Sigmoid colon (tissue), 7 donors: ENCODE measurements around the gene KRTAP4-16. TPM values are rescaled to one million over a fixed set of nuclear protein-coding genes. Genes with fewer than 3 reads are reported as not detected.
"Not testable (repeated sequence)": the region's sequence is repeated elsewhere in the genome, so short reads cannot be mapped to it uniquely, and the experiment has no call there.

Source experiments
- DNase-seq: peaks from one replicate; pipeline ENCODE4 v3.0.0-alpha.2; 2019
- H3K27ac ChIP-seq, 4 donors: fragments of 200-600 bp; sonication (generic); one replicate each; pipeline ENCODE4 v1.5.1; 2016 to 2019; ENCODE audit warnings: mild to moderate bottlenecking in 1 of 4
- H3K27me3 ChIP-seq, 3 donors: fragments of 200-600 bp; sonication (generic); one replicate each; pipeline ENCODE4 v1.5.1; 2019; ENCODE audit warnings: mild to moderate bottlenecking in 1 of 3
- H3K36me3 ChIP-seq, 4 donors: fragments of 200-600 bp; sonication (generic); one replicate each; pipeline ENCODE4 v1.5.1; 2016 to 2019
- H3K4me1 ChIP-seq, 4 donors: fragments of 200-600 bp; sonication (generic); one replicate each; pipeline ENCODE4 v1.5.1; 2017 to 2019
- H3K4me3 ChIP-seq, 4 donors: fragments of 200-600 bp; sonication (generic); one replicate each; pipeline ENCODE4 v1.5.1; 2017 to 2019; ENCODE audit warnings: mild to moderate bottlenecking in 2 of 4, moderate library complexity in 1 of 4
- H3K9me3 ChIP-seq, 4 donors: fragments of 200-600 bp in 3 of 4; sonication (generic) in 3 of 4; one replicate each; pipeline versions ENCODE4 v1.5.1 to v1.6.1; 2013 to 2019
- CTCF ChIP-seq, 4 experiments: fragments of 450-650 bp in 3 of 4; fragments of 200-600 bp in 1 of 4; IDR thresholded peaks; one replicate each; pipeline ENCODE4 v1.5.1; 2016 to 2019; ENCODE audit warnings: antibody characterized with exemption in 4 of 4, mild to moderate bottlenecking in 3 of 4, moderate library complexity in 2 of 4
- EP300 ChIP-seq, 4 donors: sonication (generic); formaldehyde crosslinking; IDR thresholded peaks; one replicate each; pipeline ENCODE4 v1.6.1; 2017; ENCODE audit warnings: antibody characterized with exemption in 4 of 4
- POLR2A ChIP-seq, 2 donors: fragments of 450-650 bp; IDR thresholded peaks; one replicate each; pipeline ENCODE4 v1.6.1; 2016; ENCODE audit warnings: antibody characterized with exemption in 2 of 2, mild to moderate bottlenecking in 2 of 2, moderate library complexity in 2 of 2
- POLR2AphosphoS5 ChIP-seq, 4 donors: sonication (generic); formaldehyde crosslinking; IDR thresholded peaks; one replicate each; pipeline ENCODE4 v1.6.1; 2017; ENCODE audit warnings: antibody characterized with exemption in 4 of 4
- WGBS, 2 donors: extraction: QIAGEN DNeasy Blood & Tissue Kit; methylation state at CpG; one replicate each; pipeline ENCODE4 v1.1.7; 2013; 5-methylcytosine and 5-hydroxymethylcytosine counted together
- intact Hi-C: fragments of 100-400 bp; cut with DNase I; formaldehyde crosslinking; loops from one replicate; pipeline ENCODE4 v1.15.1; 2023
- polyA plus RNA-seq, 3 donors: library from polyadenylated mRNA; stranded (reverse); fragments of 200-250 nt; gene quantifications; one replicate each; pipeline ENCODE4 v1.2.3, GENCODE V29; 2013
- total RNA-seq, 4 donors: library from RNA; depleted of rRNA; stranded (reverse); fragments of >200 nt; gene quantifications; one replicate each; pipeline ENCODE4 v1.1.0, GENCODE V29; 2016
- donor health status: healthy with polysubstance abuse.
- donor health status: Bipolar disorder and iron deficiency.
- donor health status: healthy.

Gene KRTAP4-16
- total and polyA plus RNA-seq, 7 donors: not detected

- 89 to 92% methylated on average over 6 of the region's 6 CpGs for WGBS, 2 donors
- intact Hi-C loops: no loop called here
Measured at GRCh38 chr17:41065829-41066624, 36.0 kb downstream of the KRTAP4-16 start, which contains the start of gene KRTAP2-4. Gene KRTAP2-4, minus strand, starts transcription at chr17:41065879. Its CDS starts 34 bp downstream, at chr17:41065845.

GRCh38 chr17:41065016-41065689 lies 36.9 kb downstream of the KRTAP4-16 start:
- H3K9me3 ChIP-seq, H3K36me3 ChIP-seq, H3K4me3 ChIP-seq, DNase-seq, H3K27ac ChIP-seq, H3K27me3 ChIP-seq, intact Hi-C loops: not testable (repeated sequence)
- WGBS, 2 donors: 62 to 82% methylated on average over 7 of the region's 16 CpGs
- peaks cover 0 to 17% (median 9%) of the 10 kb centered on the region in 4 donors for H3K4me1 ChIP-seq

More at GRCh38 chr17:41065829-41066624, 36.0 kb downstream of the KRTAP4-16 start, which contains the start of gene KRTAP2-4:
- peaks cover 0 to 15% (median 9%) of the 10 kb centered on the region in 4 donors for H3K4me1 ChIP-seq
- no peaks in the 10 kb centered on the region for H3K36me3 ChIP-seq
- DNase-seq: no peak
- no peaks in the 10 kb centered on the region for H3K27me3 ChIP-seq
- H3K27ac ChIP-seq: no peak within 1 kb of the TSS
- H3K9me3 ChIP-seq: no peaks in the 10 kb centered on the region
- no peak within 1 kb of the TSS for H3K4me3 ChIP-seq
- TF ChIP-seq POLR2AphosphoS5 (IDR thresholded peaks at IDR 0.05) (no peak), EP300 (IDR thresholded peaks at IDR 0.05) (no peak), POLR2A (IDR thresholded peaks at IDR 0.05) (no peak), CTCF (IDR thresholded peaks at IDR 0.05) (no peak)

GRCh38 chr17:41064301-41064700 lies 37.7 kb downstream of the KRTAP4-16 start:
- no peak for TF ChIP-seq CTCF (IDR thresholded peaks at IDR 0.05)
- TF ChIP-seq POLR2AphosphoS5 (IDR thresholded peaks at IDR 0.05): no peak
- TF ChIP-seq POLR2A (IDR thresholded peaks at IDR 0.05): no peak
- no peak for TF ChIP-seq EP300 (IDR thresholded peaks at IDR 0.05)
- DNase-seq: no peak
- peaks cover 0 to 20% (median 9%) of the 10 kb centered on the region in 4 donors for H3K4me1 ChIP-seq
- no peak overlapping the region for H3K4me3 ChIP-seq
- H3K36me3 ChIP-seq: no peaks in the 10 kb centered on the region
- H3K9me3 ChIP-seq: no peaks in the 10 kb centered on the region
- no peaks in the 10 kb centered on the region for H3K27me3 ChIP-seq
- intact Hi-C loops: no loop called here
- no peak overlapping the region for H3K27ac ChIP-seq
- WGBS, 2 donors: 64 to 65% methylated on average over 1 of the region's 1 CpG

- Histone ChIP-seq H3K9me3 (no peaks in the 10 kb centered on the region), H3K36me3 (no peaks in the 10 kb centered on the region), H3K27ac (no peak overlapping the region), H3K4me1 (peaks cover 0 to 21% (median 9%) of the 10 kb centered on the region in 4 donors), H3K27me3 (no peaks in the 10 kb centered on the region), H3K4me3 (no peak overlapping the region)
- TF ChIP-seq POLR2AphosphoS5 (IDR thresholded peaks at IDR 0.05) (no peak), POLR2A (IDR thresholded peaks at IDR 0.05) (no peak)
- no peak for DNase-seq
- intact Hi-C loops: no loop called here
- WGBS, 2 donors: 61 to 72% methylated on average over 4 of the region's 4 CpGs
Measured at GRCh38 chr17:41063449-41063848, 38.6 kb downstream of the KRTAP4-16 start.

- no peaks in the 10 kb centered on the region for H3K36me3 ChIP-seq
- no peaks in the 10 kb centered on the region for H3K27me3 ChIP-seq
- peaks cover 0 to 21% (median 9%) of the 10 kb centered on the region in 4 donors for H3K4me1 ChIP-seq
- TF ChIP-seq EP300 (IDR thresholded peaks at IDR 0.05): no peak
- no peak for TF ChIP-seq POLR2AphosphoS5 (IDR thresholded peaks at IDR 0.05)
- TF ChIP-seq POLR2A (IDR thresholded peaks at IDR 0.05): no peak
- TF ChIP-seq CTCF (IDR thresholded peaks at IDR 0.05): no peak
- no peak overlapping the region for H3K4me3 ChIP-seq
- intact Hi-C loops: no loop called here
- H3K9me3 ChIP-seq: no peaks in the 10 kb centered on the region
- no peak overlapping the region for H3K27ac ChIP-seq
- WGBS, 2 donors: 63 to 76% methylated on average over 1 of the region's 1 CpG
- no peak for DNase-seq
Measured at GRCh38 chr17:41061964-41062363, 40.0 kb downstream of the KRTAP4-16 start.
